ENCODE measurements around the gene HOXA4. TPM values are rescaled to one million over a fixed set of nuclear protein-coding genes. Genes with fewer than 3 reads are reported as not detected.

Gene HOXA4
- total RNA-seq, 1 experiment from 2014 or later = 2.3 TPM

- Histone ChIP-seq H3K27me3 (ENCODE audit: low read length) (no peaks in the 10 kb centered on the region), H3K79me2 (ENCODE audit: low read length) (peaks cover 99% of the 10 kb centered on the region), H3K9ac (ENCODE audit: low read length) (peak overlapping the region; percentile 90), H3K4me3 (ENCODE audit: low read length) (peak overlapping the region; percentile 84), H3K9me2 (replicated peaks; ENCODE audit: low read length) (no peaks in the 10 kb centered on the region), H2AFZ (ENCODE audit: low read length) (no peak overlapping the region), H3K4me1 (ENCODE audit: insufficient read depth, low read length) (peaks cover 46% of the 10 kb centered on the region), H3K27ac (ENCODE audit: low read length) (peak overlapping the region; percentile 97), H3K36me3 (ENCODE audit: low read depth, low read length) (no peaks in the 10 kb centered on the region), H4K20me1 (ENCODE audit: low read length) (no peaks in the 10 kb centered on the region), H3K9me3 (ENCODE audit: low read length) (no peaks in the 10 kb centered on the region), H3K4me2 (ENCODE audit: low read length) (peak overlapping the region; percentile 93), H3F3A (ENCODE audit: low read length, unreplicated experiment) (no peaks in the 10 kb centered on the region)
- no TSS peak for BruUV-seq (replicated peaks)
- no peak for DNase-seq
- ChIA-PET POLR2A (ENCODE audit: unreplicated experiment) (interaction anchor here (0.5 to 1.3 kb wide), 2 partner anchors 8 to 11 kb away, joined by 7 read pairs; no protein-coding TSS in a partner anchor), CTCF (interaction anchor here (0.7 to 1.3 kb wide), 4 partner anchors 10 to 575 kb away, joined by 4 to 11 read pairs (median 7); no protein-coding TSS in a partner anchor)
- no peak for TF ChIP-seq EZH2 (IDR thresholded peaks at IDR 0.05; ENCODE audit: low read length, unreplicated experiment)
- TF ChIP-seq, protein P1, sequence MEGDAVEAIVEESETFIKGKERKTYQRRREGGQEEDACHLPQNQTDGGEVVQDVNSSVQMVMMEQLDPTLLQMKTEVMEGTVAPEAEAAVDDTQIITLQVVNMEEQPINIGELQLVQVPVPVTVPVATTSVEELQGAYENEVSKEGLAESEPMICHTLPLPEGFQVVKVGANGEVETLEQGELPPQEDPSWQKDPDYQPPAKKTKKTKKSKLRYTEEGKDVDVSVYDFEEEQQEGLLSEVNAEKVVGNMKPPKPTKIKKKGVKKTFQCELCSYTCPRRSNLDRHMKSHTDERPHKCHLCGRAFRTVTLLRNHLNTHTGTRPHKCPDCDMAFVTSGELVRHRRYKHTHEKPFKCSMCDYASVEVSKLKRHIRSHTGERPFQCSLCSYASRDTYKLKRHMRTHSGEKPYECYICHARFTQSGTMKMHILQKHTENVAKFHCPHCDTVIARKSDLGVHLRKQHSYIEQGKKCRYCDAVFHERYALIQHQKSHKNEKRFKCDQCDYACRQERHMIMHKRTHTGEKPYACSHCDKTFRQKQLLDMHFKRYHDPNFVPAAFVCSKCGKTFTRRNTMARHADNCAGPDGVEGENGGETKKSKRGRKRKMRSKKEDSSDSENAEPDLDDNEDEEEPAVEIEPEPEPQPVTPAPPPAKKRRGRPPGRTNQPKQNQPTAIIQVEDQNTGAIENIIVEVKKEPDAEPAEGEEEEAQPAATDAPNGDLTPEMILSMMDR (conservative IDR thresholded peaks at IDR 0.05; ENCODE audit: low read depth, low read length) = no peak
- ATAC-seq = no peak
- intact Hi-C loops (cut with micrococcal nuclease) = no loop called here
Measured at GRCh38 chr7:27179030-27179429, 48.5 kb upstream of the HOXA4 start.

GRCh38 chr7:27178366-27178765 lies 47.8 kb upstream of the HOXA4 start:
- ATAC-seq = no peak
- H3K36me3 ChIP-seq (ENCODE audit: low read depth, low read length) = no peaks in the 10 kb centered on the region
- no peak overlapping the region for H2AFZ ChIP-seq (ENCODE audit: low read length)
- H3K9ac ChIP-seq (ENCODE audit: low read length) = peak overlapping the region; percentile 90
- CTCF ChIA-PET = no interaction called here
- TF ChIP-seq EZH2phosphoT487 (IDR thresholded peaks at IDR 0.05; ENCODE audit: borderline replicate concordance, low read length) (no peak), EZH2 (IDR thresholded peaks at IDR 0.05; ENCODE audit: low read length, unreplicated experiment) (no peak)
- TF ChIP-seq, protein P1 (conservative IDR thresholded peaks at IDR 0.05; ENCODE audit: low read depth, low read length) = no peak
- H4K20me1 ChIP-seq (ENCODE audit: low read length) = no peaks in the 10 kb centered on the region
- no peaks in the 10 kb centered on the region for H3K27me3 ChIP-seq (ENCODE audit: low read length)
- no peaks in the 10 kb centered on the region for H3F3A ChIP-seq (ENCODE audit: low read length, unreplicated experiment)
- H3K79me2 ChIP-seq (ENCODE audit: low read length) = peaks cover 99% of the 10 kb centered on the region
- DNase-seq = no peak
- POLR2A ChIA-PET (ENCODE audit: unreplicated experiment) = interaction anchor here (0.5 to 1.3 kb wide), 2 partner anchors 9 to 11 kb away, joined by 7 read pairs; no protein-coding TSS in a partner anchor
- H3K4me2 ChIP-seq (ENCODE audit: low read length) = peak overlapping the region; percentile 93
- H3K9me2 ChIP-seq (replicated peaks; ENCODE audit: low read length) = no peaks in the 10 kb centered on the region
- no peaks in the 10 kb centered on the region for H3K9me3 ChIP-seq (ENCODE audit: low read length)
- no TSS peak for BruUV-seq (replicated peaks)
- intact Hi-C loops (cut with micrococcal nuclease) = no loop called here
- H3K27ac ChIP-seq (ENCODE audit: low read length) = peak overlapping the region; percentile 97
- peak overlapping the region; percentile 84 for H3K4me3 ChIP-seq (ENCODE audit: low read length)
- H3K4me1 ChIP-seq (ENCODE audit: insufficient read depth, low read length) = peaks cover 46% of the 10 kb centered on the region

DNA sequence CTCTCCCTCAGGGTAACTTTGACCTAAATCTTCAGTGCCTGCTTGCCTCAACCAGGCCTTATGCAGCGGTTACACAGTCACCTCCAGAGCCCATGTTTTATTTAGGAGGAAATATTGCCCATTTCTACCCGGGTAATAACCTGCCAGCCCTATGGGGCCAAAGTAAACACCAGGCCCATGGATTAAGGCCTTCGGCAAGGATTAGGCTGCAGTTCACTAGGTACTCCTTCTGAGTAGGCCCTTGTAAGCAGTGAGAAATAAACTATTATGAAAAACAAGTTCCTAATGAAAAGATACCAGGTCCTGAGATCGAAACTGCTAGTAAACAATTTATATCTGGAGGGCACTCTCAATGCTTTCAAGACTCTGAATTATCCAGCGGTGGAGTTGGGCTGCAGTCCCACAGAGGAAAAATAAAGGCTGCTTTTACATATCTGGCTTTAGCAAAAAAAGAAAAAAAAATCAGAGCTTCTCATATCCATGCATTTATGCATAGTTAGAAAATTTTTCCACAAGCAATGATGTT lies 47.3 kb upstream of the HOXA4 start:
- no TSS peak for BruUV-seq (replicated peaks)
- POLR2A ChIA-PET (ENCODE audit: unreplicated experiment) = interaction anchor here (0.5 kb wide), 1 partner anchor 428 kb away, joined by 4 read pairs; no protein-coding TSS in a partner anchor
- Histone ChIP-seq H3K9me2 (replicated peaks; ENCODE audit: low read length) (no peaks in the 10 kb centered on the region), H3K79me2 (ENCODE audit: low read length) (peaks cover 99% of the 10 kb centered on the region), H3K9me3 (ENCODE audit: low read length) (no peaks in the 10 kb centered on the region), H3K27ac (ENCODE audit: low read length) (peak overlapping the region; percentile 97), H3K9ac (ENCODE audit: low read length) (peak overlapping the region; percentile 90), H3K27me3 (ENCODE audit: low read length) (no peaks in the 10 kb centered on the region), H3K4me2 (ENCODE audit: low read length) (peak overlapping the region; percentile 93), H2AFZ (ENCODE audit: low read length) (no peak overlapping the region), H3K36me3 (ENCODE audit: low read depth, low read length) (no peaks in the 10 kb centered on the region), H3K4me3 (ENCODE audit: low read length) (peak overlapping the region; percentile 84), H4K20me1 (ENCODE audit: low read length) (no peaks in the 10 kb centered on the region), H3F3A (ENCODE audit: low read length, unreplicated experiment) (no peaks in the 10 kb centered on the region), H3K4me1 (ENCODE audit: insufficient read depth, low read length) (peaks cover 45% of the 10 kb centered on the region)
- CTCF ChIA-PET = no interaction called here
- DNase-seq (no peak), ATAC-seq (no peak)
- TF ChIP-seq EZH2 (IDR thresholded peaks at IDR 0.05; ENCODE audit: low read length, unreplicated experiment) (no peak), EZH2phosphoT487 (IDR thresholded peaks at IDR 0.05; ENCODE audit: borderline replicate concordance, low read length) (no peak)
- TF ChIP-seq, protein P1 (conservative IDR thresholded peaks at IDR 0.05; ENCODE audit: low read depth, low read length) = no peak
- intact Hi-C loops (cut with micrococcal nuclease) = no loop called here
